GM15510 (cell line): ENCODE measurements around the gene ZIC4.

Experiments used
- POLR2A ChIP-seq: IDR thresholded peaks from 3 replicates; pipeline ENCODE4 v1.6.1; 2011; ENCODE audit warnings: borderline replicate concordance; ENCODE audit not compliant: insufficient read length; ENCODE audit errors: extremely low read depth

ZIC4 gene

DNA sequence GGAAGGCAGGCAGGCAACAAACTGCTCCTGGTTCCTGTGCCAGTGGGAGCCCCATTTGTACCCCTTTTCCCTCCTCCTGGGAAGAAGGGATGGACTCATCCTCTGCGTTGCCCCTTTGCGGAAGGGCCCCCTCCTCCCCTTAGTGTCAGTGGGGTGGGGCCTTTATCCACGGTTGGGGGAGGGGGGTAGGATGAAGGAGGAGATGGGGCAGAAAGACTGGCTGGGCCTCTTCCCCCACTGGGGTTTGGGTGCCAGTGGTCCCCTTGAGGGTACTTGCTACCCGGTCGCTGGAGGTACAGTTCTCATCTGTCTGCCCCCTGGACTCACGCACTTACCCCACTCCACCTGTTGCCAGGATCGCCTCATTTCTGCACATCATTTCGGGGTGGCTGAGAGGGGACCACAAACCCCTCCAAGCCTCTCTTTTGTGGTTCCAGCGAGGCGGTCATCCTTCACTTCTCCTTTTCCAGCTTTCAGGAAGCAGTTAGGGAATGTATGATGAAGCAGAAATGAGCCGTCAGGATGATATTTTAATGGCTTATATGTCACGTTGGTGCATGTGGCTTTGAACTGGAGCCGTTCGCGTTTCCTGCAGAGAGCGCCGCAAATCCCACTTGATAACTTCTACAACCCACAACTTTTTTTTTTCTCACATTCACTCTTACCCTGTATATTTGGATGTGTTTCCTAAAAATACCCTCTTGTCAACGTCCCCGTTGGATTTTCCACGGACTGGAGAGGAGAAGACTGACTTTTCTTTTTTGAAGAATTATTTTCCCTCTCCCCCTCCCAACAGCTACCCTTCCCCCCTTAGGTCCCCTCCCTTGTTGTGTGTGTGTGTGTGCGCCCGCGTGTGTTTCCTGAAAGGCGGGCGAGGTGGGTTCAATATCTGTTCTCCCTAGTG is at the start of gene ZIC4:
Gene ZIC4, minus strand, starts transcription at position 516 of the 904 bp plus-strand sequence. CDS start 3,746 bp downstream, outside the sequence.
- TF ChIP-seq POLR2A, result no peak

DNA sequence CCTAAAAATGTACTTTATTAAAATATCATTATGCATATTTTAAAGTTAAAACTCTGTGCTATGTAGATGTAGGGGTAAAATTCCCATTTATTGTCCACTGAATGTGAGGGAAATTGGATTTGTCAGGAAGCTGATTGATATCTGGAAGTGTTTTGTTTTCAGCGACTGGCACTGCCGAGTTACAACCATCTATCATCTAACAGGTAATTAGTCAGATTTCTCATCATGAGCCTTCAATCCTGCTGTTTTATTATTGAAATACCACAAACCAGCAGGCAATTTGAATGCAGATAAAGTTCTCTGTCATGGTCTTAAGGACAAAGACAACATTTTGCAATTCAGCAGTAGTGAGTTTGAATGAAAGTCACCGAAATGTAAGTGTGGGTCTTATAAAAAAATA is 43.3 kb upstream of the ZIC4 start:
- no peak for TF ChIP-seq POLR2A

DNA sequence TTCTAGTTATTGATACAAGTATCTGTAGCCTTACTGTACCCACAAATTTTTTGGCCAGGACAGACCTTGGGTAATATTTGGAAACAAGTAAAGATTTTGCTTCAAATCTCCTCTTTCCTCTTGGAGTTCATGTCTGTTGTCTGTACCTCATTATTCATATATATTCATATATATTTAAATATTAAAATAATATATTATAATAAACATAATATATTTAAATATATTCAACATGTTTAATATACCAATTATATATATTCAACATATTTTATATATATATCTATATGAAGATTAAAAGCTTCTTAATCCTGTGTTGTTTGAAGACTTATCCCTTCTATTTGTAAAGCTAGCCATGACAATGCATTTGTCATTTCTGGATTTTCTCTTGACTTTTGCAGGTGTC is 40.9 kb upstream of the ZIC4 start:
- no peak for TF ChIP-seq POLR2A

DNA sequence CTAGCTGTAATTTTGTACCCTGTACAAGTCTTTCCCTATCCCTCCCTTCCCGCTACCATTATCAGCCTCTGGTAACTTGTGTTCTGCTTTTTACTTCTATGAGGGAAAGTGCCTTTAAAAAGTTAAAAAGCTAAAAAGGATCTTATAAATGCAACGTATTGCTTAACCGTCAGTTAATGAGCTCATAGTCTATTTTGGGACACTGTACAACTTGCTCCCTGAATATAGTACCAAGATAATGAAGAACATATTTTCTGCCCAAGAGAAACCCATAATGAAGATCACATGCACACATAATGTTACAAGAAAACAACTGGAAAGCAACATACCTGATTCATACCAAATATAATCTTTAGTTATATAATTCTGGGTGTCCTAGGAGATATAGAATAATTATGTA is 25.4 kb upstream of the ZIC4 start:
- no peak for TF ChIP-seq POLR2A

DNA sequence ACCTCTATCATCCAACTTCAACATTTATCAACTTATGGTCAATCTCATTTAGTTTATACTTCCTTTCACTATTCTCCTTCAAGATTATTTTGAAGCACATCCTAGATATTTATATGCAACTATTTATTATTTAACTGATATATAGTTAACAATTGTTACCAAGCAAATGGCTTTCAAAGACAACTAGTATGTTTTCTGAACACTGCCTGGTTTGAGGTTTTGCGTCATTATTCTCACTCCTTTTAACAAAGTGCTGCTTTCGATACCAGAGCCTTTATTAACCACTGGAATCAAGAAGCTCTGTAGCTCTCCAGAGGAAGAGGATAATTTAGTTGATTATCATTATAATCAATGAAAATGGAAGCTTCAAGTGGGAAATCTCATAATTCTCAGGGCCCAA is 22.4 kb upstream of the ZIC4 start:
- no peak for TF ChIP-seq POLR2A

DNA sequence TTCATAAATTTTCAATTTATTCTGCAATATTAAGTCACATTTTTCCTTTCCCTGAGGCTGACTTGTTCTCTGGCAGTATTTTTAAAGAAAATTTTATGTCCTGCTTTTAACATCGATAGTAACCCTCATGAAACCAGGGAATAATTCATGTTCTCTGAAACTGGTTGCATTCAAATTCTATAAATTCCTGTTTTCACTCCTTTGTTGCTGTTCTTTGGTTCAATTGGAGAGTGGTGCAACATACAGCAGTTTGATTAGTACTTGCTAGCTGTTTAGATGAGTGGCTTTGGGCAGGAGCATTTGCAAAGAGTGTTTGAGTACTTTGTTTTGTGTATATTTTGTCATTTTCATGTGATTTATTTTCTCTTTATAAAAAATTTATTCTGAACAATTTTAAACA is 22.0 kb upstream of the ZIC4 start:
- TF ChIP-seq POLR2A, result no peak

DNA sequence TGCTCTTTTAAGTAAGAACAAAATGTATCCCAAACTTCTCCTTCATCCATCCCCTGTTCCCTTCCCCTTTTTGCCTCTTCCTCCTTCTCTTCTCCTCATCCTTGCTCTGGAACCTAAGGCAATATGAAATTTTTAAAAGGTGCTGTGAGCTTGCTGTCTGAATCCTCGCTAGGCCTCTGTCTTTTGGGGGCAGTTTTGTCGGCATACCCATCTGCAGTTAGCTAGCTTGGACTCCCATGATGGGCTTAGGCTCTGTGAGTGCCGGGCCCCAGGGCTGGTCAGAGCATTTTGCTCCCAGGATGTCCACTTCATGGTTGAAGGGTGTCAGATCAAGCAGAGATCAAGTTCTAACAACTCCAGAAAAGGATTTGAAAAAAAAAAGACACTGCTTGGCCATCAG is 21.4 kb upstream of the ZIC4 start:
- no peak for TF ChIP-seq POLR2A

DNA sequence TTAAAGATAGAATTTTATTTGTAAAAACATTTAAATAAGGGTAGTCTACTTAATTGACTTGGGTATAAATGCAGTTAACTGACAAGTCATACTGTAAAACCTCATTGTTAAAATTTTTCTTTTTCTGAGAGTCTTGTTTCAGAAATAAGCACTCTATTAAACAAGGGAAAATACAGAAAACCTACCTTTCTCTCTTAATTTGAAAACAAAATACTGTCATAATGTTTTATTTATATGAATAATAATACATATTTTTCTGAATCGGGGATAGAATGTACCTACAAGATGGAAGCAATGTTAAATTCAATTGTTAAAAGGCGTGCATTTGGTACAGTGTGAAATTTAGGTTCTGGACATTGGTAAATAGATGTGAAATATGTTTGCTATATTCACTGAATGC is 20.6 kb upstream of the ZIC4 start:
- no peak for TF ChIP-seq POLR2A

DNA sequence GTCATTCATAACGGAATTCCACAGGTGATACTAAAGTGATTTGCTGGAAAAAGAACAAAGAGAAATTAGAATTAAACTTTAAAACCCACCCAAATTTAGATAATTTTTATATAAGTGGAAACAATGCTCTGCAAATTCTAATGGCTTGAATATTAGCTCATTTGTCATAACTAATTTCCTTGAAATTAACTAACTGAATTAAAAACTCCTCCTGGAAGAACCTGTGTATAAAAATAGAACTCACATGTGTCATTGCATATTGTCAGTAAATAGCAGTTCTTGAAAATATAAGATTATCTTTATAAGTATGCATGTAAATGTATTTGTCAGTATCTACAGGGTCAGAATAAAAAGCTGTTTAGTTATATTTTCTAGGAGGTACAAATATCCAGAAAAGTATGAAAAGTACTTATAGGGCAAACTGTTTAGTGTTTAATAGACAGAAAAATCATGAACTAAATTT is 19.1 kb upstream of the ZIC4 start:
- TF ChIP-seq POLR2A, result no peak

DNA sequence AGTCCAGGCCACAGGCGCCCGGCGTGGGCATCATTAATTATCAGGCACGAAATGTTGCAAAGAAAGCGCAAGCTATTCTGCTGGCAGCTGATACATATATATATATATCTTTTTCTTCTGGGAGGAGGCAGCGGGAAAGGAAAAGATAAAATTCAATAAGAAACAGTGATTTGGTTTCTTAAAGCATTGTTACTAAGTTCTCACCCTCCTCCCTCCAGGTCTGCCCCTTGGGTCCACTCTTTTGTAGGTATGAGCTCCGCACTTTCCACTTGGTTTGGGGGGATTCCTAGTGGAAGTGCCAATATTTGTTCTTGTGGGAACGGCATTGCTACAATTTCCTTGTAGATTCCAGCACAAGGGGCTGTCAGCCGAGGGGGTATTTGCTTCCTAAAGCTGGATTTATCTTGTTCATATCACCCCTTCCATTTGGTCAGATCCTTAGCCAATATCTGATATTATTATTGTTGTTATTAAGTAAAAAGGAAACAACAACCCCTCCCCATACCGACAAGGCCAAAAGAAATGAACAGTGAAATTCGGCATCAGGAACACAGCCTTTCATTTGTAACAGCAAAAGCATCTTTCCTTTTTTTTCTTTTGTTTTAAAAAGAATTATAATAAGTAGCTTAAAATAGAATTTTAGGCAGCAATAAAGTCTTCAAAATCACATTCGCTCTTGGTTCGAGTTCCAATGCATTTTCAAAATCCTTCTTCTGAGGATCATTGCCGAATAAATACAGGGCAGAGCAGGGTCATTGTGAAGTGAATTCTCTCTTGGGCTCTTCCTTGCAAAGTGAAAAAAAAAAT is 18.4 kb upstream of the ZIC4 start:
- no peak for TF ChIP-seq POLR2A

DNA sequence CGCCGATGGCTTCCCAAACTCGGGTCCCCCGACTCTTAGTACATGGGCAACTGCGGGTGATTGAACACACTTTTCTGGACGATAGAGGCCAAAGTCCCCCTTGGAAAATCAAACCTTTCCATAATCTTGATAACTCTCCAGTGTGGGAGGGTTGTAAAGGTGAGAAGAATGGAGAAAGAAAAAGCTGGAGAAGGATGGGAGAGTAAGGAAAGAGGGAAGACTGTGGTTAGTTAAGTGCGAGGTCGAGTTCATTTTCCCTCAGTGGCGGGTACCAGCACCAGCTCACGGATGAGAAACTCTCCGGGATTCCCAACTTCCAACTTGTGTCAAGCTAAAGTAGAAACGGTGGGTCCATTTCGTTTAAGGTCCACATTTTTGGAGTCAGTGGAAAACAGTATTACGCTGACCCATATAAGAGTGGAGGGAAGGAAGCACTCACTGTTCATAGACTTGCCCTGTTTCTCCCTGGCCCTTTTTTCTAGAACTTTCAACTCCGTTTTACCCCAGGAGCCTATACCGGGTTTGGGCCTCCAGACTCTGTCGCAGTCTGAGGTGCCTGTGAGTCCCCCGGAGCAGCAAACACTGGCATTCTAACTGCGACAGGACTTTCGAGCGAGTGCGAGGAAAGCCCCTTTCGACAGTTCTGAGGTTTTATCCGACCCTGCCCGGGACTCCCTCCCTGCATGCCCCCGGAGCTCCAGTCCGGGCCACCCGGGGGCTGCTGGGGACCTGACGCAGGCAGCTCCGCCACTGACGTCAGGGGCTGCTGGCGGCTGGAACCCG is 17.6 kb upstream of the ZIC4 start:
- no peak for TF ChIP-seq POLR2A

DNA sequence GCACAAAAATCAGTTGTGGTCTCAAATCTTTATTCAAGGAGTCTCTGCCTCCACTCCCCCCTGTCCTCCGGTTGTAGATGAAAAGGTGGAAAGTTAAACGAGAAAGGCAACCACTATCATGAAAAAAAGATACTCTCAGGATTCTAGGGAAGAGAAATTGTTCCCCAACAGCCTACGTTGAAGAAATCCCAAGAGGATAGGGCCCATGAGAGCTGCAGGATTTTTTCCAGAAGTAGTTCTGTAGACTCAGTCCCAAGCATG is 17.1 kb upstream of the ZIC4 start:
- TF ChIP-seq POLR2A, result no peak

DNA sequence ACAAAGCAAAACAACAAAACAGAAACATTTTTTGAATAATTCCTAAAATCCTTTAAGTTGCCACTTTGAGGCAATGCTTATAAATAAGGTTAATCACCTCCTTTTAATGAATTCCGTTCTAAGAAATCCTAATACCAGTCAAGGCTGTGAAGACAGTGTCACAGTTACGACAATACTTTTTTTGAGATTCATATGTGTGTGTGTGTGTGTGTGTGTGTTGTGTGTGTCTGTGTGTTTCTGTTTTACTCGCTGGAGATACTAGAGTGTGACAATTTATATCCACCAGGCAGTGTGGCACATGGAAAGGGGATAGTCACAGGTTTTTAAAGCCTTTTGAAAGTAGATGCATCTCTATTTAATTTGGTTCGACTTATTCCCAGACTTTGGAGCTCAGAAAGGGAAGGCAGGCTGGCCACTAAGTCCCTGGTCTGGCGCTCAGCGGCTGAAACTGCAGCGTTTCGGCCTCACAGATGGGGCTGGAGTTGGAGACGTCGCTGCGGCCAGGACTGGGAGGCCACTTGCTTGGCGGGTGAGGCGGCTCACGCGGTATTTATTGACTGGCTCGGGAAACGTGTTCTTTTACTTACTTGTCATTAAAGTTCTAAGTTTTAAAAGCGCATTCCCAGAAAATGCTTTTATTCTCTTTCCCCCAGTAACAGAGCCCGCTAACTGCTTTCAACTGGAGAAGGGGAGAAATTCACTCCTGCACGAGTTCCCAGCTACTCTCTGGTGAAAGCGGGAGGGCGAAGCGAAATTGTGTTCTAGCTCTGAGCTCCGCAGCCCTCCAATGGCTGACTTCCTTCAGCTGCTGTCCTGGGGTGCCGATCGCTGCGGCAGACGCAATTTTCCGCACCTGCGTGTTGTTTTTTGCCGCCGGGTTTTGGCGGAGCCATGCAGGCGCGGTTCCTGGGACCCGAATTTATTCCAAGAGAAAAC is 16.5 kb upstream of the ZIC4 start:
- no peak for TF ChIP-seq POLR2A

DNA sequence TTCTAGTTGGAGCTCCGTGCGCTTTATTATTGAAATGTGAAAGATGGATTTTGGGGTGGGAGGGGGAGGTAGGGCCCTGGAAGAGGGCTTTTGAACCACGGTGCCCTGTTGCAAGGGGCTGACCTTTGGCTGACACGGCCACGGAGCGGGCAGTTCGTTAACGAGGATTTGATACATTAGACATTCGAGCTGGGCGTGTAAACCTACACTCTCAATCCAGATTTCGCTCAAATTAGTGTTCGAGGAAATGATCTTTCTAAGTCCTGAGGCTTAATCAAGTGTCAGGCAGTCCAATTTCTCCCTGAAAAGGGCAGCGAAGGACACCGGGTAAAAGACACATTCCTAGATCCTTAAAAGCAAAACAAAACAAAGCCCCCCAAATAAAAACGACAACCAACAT is 15.9 kb upstream of the ZIC4 start:
- no peak for TF ChIP-seq POLR2A
